ENCODE data around the gene CPSF3.

The CPSF3 gene

DNA sequence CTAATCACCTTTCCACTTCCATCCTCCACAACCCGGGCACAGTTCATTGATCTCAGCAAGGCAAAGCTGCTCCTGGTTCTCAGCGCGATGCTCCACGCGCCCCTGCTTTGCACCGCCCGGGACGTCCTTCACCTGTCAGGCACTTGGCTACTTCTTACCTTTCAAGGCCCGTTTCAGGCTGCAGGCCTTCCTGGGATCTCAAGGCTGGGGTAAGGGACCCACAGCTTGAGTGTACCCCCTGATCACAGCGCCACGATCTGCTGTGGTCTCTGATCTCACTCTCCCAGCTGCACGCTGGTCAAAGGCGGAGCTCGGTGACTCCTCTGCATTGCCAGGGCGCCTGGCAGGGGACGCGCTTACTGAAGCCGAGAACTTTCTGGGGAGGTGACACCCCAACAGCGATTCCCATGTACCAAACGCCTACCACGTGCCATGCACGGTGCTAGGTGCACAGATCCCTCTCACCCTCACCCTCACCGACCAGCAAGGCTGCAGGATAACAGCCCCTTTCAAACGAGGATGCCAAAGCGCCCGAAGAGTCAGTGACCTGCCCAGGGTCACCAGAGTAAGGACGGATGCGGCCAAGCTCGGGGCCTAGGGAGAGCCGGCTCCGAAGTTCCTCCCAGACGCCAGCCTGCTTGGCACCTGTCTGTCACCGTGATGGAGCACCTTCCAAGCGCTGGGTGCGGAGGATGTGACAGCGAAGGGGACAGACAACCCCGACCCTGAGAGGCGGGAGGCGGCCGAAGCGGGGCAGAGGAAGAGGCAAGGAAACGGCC, 944 bp upstream of the CPSF3 start:
- DNase-seq = peak; percentile 24

DNA sequence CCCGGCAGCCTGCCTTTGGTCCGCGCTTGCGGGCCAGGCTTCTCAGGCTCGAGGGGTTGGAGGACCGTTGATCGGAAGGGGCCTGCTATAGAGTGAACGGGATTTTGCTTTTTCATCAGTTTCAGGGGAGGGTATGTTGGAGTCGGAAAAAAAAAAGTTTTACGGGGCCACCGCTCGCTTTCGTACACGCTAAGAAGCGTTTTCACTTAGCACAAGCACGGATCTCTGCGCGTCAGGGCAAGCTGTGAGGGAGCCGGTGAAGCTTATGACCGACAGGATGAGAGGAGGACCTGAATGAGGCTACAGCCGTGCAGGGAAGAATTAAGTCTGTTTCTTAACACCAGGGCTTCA, 443 bp downstream of the CPSF3 start:
- DNase-seq = peak; percentile 33

DNA sequence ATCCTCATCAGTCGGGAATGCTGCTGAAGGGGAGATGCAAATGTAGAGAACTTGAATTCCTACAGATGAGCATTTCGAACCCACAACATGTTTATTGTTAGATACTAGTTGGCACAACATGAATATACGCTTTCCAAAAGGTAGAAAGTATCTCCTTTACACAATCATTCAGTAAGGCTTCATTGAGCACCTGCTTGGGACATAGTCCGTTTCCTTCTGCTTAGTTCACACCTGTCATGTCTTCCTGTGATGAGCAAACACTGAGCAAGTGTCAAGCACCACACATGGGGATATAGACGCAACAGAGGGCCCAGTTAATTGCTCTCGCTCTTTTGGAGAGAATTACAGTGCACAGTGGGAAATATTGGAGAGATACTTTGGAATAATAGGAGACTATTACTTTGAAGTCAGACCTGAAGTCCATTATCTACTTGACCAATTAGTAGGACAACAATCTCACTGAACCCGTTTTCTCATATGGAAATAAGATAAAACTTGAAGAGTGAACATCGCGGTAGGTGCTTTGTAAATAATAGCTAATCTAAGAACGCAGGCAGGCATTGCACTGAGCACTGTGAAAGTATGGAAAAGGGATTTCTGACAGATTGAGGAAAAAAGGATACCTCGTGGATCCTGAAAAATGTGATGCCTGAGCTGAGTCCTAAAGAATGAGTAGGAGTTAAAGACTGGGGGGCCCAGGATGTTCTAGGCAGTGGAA, 1.2 kb downstream of the CPSF3 start:
- no peak for DNase-seq

DNA sequence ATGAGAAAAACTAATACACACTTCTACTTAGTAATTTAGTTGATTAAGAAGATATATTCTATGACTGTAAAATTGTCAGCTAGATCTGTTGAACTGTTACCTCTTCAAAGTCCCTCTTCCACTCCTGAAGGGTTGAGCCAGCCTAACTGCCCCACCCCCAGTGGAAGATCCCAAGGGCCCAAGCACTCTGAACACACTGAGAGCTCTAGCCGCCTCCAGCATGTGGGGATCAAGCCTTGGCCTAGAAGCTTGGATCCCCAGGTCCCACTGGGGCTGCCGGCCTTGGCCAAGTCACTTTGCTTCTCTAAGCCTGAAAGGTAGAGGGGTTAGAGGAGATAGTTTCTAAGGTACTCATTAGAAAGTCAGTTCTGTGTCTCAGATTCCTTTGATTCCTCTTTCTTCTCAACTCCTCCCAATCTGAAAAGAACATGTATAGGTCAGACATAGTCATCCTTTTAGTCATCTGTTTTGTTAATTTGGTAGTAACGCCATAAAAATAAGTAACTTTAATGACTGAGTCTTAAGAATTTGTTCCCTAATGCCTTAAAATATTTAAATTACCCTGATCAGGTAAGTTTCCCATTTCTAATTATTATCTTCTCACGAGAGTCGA, 5.6 kb downstream of the CPSF3 start:
- DNase-seq = no peak

DNA sequence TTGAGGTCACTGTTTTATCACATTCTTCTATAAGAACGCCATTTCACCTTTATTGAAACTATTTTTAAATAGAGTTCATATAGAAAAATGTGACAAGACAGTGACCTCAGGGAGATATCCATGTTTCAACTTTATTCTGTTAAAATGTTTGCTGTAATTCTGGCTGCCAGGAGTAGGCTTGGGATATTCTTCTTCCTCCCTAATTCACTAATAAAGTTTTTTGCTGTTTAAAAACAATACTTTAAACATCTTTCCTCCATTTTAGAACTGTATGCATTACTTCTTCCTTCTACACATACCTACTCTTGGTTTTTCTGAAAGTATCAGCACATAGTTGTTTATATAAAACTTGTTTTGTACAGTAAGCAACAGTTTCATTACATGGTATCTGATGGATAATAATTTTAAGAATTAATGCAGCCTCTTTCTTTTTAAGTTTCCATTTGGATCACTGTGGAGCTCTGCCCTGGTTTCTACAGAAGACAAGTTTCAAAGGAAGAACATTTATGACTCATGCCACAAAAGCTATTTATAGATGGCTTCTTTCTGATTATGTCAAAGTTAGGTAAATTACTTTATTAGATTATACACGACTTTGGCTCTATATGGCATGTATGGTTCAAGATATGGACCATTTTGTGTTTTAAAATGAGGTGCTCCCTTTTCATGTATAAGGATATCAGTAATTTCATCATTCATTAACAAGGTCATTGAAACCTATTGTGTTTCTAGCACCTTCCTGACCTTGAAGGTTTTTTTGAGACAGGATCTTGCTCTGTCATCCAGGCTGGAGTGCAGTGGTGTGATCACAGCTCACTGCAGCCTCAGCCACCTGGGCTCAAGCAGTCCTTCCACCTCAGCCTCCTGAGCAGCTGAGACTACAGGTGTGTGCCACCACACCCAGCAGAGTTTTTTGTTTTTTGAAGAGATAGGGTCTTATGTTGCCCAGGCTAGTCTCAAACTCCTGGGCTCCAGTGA, 7.2 kb downstream of the CPSF3 start:
- no peak for DNase-seq

DNA sequence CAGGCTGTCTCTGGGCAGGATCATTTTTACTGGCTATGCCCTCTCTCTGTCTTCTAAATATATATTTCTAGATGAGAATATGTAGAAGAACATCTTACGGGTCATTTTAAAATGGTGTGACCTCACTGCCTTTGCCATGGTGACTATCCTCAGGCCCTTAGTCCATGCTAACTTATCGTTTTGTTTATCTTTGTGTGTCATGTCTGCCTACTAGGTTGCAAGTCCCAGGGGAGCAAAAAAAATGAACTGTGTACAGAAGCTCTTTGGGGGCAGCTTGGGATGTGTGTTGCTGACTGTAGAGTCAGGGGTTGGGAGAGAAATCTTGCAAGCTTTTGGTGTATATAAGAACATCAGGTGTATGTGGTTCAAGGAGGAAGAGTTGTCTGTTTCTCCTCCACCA, 11.0 kb downstream of the CPSF3 start:
- DNase-seq = no peak

DNA sequence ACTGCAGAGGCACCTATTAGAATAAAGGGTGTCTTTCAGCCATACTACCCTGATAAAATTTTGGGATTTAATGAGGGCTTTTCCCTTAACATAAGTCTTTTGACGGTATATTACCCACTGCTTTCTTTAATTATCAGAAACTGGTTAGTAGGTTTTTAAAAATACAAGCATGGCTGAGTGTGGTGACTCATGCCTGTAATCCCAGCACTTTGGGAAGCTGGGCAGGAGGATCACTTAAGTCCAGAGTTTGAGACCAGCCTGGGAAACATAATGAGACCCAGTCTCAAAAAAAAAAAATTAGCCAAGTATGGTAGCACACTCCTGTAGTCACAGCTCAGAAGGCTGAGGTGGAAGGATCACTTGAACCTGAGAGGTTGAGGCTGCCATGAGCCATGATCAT, 16.1 kb downstream of the CPSF3 start:
- DNase-seq = no peak

DNA sequence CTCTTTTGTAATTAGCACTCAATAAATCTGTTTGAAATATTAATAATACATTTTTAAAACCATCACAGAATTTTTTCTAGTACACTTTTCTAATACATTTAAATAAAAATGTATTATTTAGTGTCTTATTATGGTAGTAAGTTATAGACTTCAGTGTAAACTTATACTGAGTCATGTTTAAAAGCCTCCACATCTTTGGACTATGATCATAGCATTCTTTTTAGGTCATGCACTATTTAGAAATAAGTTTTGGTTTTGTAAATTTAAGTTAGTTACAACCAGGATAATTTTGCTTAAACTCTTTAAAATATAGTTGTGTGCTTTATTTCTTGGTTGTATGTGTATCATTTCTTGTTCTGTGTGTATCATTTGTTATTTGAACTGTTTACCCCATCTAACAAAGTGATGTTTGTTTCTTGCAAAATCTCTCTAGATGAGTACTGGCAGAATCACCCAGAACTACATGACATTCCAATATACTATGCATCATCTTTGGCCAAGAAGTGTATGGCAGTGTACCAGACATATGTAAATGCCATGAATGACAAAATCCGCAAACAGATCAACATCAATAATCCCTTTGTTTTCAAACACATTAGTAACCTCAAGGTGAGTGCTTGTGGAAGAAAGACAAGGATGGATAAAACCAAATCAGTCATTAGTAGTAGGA, 16.7 kb downstream of the CPSF3 start:
- no peak for DNase-seq

DNA sequence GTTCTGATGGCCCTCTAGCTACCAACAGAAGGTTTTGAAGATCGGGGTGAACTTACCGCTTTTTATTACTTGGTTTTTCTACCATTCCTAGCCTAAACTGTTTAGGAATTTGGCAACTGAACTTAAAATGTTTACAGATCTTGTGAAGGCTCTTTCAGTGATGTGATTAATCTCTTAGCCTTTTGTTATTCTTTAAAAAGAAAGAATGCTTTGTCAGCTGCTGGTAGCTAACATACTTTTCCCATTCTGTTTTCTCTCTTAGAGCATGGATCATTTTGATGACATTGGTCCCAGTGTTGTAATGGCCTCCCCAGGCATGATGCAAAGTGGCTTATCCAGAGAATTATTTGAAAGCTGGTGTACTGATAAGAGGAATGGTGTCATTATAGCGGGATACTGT, 18.1 kb downstream of the CPSF3 start:
- no peak for DNase-seq

DNA sequence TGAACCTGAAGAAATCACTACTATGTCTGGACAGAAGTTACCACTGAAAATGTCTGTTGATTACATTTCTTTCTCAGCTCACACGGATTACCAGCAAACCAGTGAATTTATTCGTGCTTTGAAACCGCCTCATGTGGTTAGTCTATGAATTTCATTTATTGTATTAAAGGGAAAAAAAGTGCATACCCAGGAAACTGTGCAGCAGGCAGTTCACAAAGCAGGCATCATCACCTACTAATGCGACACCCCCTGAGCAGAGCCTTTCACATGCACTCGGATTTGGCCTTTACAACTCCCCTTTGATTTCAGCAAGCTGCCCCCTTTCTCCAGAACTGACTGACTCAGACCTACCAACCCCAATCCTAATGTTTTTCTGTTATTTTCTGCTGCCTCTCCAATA, 20.1 kb downstream of the CPSF3 start:
- no peak for DNase-seq

DNA sequence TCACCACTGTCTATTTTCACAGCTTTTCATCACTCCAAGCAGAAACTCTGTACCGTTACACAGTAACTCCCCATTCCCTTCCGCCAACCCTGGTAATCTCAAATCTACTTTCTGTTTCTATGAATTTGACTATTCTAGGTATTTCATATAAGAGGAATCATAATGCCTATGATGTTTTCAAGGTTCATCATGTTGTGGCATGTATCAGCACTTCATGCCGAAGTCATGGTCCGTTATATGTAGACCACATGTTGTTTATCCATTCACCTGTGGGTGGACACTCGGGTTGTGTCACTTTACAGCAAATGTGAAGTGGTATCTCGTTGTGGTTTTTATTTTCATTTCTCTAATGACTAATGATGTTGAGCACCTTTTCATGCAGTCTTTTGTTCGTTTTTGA, 21.6 kb downstream of the CPSF3 start:
- DNase-seq = no peak

DNA sequence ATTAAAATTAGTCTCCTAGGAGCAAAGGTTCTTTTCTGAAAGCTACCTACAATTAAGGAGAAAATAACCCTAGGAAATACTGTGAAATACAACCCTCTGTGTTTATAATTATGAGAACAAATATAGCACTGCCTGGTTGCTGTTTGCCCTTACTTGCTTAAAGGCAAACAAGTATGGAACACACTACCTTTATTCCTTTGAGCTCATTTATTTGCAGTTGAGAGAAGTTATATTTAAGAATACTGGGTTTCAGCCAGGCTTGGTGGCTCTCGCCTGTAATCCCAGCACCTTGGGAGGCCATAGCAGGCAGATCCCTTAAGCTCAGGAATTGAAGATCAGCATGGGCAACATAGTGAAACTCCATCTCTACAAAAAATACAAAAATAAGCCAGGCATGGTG, 27.8 kb downstream of the CPSF3 start:
- no peak for DNase-seq

DNA sequence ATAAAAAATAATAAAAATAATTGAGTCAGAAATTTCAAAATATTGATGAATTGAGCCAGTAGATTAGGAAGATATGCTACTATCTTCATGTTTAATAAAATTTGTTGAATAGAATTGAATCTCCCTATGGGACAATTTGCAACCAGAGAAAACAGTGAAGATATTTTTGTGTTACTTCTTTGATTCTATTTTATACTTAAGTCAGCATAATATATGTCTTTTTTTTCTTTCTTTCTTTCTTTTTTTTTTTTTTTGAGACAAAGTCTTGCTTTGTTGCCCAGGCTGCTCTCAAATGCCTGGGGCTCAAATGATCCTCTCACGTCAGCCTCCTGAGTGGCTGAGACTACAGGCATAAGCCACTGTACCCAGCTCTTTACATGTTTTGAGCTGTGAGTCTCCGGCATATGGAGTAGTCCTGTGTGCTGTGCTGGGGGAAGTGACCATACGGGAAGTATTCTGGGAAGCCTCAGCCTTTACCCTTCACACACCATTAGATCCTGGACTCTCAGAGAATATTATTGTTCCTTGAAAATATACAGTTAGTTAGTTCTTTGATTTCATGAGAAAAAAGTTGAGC, 37.1 kb downstream of the CPSF3 start:
- DNase-seq = no peak

DNA sequence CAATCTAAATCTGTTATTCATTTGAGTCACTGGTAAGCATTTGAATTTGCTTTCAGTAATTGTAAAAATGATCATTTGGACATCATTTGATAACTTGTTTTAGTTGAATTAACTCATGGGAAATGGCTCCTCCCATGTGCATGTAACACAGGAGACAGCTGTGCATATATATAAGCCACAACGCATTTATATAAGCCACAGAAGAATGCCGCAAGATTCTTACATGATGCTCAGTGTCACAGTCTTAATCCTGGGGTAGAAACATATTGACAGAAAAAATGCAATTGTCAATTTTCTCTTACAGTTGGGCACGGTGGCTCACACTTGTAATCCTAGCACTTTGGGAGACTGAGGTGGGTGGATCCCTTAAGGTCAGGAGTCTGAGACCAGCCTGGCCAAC, 37.6 kb downstream of the CPSF3 start:
- DNase-seq = no peak

DNA sequence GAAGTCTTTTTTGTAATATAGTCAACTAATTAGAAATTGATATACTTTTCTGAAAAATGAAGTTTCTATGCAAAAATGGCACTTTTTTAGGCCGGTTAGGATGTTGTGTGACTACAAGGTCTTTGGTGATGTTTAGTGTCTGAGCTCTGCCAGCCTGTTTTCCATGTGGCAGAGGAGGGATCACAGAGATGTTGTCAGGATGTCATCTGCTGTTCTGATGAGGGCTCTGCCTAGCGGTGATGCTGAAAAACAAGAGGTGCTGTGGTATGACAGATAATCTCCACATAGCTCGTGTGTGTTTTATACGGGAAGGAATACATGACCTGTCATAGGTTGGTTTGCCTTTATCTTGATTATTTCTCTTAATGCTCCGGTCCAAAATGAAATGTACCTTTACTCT, 38.9 kb downstream of the CPSF3 start:
- no peak for DNase-seq

DNA sequence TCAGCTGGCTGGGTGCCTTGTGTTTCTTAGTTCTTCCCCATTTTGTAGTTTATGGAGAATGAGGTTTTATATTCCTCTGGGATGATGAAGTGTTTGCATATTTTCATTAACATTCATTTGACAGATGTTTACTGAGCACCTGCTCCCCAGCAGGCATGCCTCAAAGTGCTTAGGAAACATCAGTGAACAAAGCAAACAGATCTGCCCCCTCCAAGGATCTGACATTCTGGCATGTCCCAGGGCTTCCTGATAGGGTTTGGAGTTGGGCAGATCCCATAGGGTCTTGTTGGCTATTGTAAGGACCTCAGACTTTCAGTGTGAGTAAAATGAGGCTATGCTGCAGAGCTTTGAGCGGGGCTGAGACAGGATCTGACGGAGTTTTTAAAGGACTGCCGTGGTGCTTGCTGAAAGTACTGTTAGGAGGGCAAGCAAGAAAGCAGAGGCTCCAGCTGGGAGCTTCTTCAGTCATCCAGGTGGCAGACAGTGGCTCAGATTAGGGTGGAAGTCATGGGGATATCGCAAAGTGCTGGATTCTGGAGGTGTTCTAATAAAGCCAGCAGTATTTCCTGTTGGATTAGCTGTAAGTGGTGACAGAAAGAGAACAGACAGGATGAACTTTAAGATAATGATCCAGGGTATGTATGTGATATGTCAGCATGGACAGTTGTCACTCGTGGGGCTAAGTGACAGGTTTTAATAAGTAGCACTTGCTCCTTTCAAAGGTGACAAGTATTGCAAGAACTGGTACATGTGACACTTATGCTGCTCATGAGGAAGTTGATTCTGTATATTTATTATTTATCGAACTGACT, 39.6 kb downstream of the CPSF3 start:
- DNase-seq = no peak

DNA sequence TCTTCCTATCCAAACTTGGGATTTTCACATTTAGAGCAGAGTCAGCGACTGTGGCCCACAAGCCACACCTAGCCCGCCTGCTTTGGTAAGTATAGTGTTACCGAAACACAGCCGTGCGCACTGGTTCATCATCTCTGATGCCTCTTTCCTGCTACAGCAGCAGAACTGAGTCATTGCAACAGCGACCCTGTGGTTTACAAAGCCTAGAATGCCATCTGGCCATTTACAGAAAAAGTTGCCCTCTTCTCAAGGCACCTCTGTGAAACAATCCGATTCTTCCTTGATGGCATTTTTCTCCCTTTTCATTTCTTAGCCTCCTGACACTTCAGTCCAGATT, 40.2 kb downstream of the CPSF3 start:
- no peak for DNase-seq

DNA sequence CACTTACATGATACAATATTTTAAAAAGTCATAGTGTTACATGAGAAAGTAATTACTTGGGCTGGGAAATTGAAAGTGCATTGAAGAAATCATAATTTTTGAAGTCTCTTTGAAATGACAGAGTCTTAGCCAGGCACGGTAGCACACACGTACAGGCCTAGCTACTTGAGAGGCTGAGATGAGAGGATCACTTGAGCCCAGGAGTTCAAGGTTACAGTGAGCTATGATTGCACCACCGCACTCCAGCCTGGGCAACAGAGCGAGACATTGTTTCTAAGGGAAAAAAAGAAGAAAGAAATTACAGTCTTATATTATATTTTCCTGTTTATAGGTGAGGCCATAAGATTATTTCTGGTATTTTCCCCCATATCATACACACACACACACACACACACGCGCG, 41.7 kb downstream of the CPSF3 start:
- DNase-seq = no peak

DNA sequence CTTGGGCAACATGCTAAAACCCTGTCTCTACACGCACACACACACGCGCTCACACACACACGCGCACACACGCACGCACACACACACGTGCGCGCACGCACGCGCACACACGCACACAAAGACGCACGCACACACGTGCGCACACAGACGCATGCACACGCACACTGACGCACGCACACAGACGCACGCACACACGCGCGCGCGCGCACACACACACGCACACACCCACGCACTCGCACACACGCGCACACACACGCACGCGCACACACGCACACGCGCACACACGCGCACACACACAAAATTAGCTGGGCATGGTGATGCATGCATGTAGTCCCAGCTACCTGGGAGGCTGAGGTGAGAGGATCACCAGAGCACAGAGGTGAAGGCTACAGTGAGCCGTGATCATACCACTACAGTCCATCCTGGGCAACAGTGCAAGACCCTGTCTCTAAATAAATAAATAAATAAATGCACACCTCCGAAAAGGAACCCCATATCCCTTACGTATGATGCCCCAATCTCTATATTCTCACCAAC, 42.8 kb downstream of the CPSF3 start:
- DNase-seq = no peak

DNA sequence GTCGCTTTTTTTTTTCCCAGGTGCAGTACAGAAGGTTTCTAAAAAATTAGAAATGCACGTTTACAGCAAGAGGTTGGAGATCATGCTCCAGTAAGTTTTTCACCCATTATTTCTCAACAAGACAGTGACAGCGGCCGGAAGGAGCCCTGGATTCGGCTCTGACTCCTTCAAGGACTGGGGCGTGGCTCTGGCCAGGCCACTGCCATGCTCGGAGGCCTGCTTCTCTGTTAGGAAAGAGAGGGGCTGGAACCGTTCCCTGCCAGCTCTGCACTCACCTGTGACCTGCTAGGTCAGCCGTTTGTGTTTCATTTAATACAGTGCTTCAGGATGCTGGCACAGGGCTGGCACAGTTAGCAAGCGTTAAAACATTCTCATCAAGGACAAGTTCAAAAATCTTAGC, 44.2 kb downstream of the CPSF3 start:
- no peak for DNase-seq

DNA sequence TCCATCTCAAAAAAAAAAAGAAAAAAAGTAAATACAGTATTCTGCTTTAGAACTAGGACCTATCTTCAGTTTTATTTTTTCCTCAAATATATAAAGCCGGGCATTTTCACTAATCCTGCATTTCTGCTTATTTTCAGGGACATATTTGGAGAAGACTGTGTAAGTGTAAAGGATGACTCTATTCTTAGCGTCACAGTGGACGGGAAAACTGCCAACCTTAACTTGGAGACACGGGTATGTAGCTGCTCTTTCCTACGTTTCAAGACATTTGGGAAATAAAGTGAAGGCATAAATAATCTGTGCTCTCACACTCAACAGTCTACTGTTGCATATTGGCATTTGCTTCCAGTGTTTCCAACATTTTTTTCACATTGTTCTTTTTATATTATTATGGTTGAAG, 47.8 kb downstream of the CPSF3 start:
- no peak for DNase-seq
